GM18505 (cell line): ENCODE data around the gene MRPL41.
"Not testable (repeated sequence)": the region's sequence is repeated elsewhere in the genome, so short reads cannot be mapped to it uniquely, and the experiment has no call there.

Experiments
- ATAC-seq: cut with Tn5 transposase; IDR thresholded peaks from one replicate; pipeline ENCODE4 v1.9.1; 2021; ENCODE audit not compliant: unreplicated experiment
- POLR2A ChIP-seq: IDR thresholded peaks from 4 replicates; pipeline ENCODE4 v1.6.1; 2011; ENCODE audit warnings: borderline replicate concordance; ENCODE audit not compliant: insufficient read depth, insufficient read length; ENCODE audit errors: extremely low read depth

Gene MRPL41

DNA sequence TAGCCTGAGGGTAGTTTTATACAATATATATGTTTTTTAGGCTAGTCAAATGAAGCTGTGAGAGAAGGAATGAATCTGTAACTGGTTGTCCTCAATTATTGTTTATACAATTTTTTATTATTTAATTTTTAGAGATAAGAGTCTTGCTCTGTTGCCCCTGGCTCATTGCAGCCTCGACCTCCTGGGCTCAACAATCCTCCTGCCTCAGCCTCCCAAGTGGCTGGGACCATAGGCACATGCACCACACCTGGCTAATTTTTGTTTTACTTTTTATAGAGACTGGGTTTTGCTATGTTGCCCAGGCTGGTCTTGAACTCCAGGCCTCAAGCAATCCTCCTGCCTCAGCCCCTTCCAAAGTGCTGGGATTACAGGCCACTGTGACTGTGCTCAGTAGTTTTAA lies 2.7 kb downstream of the MRPL41 start:
- ATAC-seq = no peak
- no peak for TF ChIP-seq POLR2A

GRCh38 chr9:137555179-137555578 lies 3.5 kb downstream of the MRPL41 start:
- no peak for TF ChIP-seq POLR2A
- no peak for ATAC-seq

DNA sequence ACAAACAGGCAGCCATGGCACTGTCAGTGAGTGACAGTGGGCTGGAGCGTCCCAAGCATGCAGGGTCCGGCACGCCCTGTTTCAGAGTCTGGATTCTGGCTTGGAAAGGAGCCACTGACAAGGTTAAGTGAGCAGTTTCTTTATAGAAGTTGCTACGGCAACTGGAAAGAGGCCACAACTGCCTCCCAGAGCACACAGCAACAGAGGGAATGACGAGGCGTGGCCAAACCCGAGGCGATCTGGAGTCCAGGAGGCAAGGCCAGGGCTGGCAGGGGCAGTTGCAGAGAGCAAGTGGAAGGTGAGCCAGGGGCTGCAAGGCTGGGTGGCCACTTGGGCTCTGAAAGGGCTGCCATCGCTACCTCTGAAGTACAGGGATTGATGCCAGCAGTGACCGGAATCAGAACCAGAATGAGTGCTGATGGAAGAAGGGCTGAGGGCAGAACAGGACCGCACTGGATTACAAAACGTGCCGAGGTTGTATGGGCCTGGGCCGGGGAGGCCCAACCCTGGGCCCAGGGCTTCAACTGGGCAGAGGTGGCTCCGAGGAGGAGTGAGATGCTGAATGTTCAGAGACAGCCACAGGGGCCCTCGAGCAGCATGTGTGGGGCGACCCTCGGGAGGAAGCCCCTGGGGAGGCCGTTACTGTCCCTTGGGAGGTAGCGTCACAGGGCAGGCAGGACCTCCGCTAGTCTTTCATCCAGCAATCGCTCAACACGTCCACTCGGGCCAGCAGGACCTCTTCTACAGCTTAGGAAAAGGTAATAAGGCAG lies 4.6 kb downstream of the MRPL41 start:
- no peak for ATAC-seq
- TF ChIP-seq POLR2A = no peak

GRCh38 chr9:137558127-137558526 lies 6.4 kb downstream of the MRPL41 start:
- no peak for TF ChIP-seq POLR2A
- ATAC-seq = no peak

DNA sequence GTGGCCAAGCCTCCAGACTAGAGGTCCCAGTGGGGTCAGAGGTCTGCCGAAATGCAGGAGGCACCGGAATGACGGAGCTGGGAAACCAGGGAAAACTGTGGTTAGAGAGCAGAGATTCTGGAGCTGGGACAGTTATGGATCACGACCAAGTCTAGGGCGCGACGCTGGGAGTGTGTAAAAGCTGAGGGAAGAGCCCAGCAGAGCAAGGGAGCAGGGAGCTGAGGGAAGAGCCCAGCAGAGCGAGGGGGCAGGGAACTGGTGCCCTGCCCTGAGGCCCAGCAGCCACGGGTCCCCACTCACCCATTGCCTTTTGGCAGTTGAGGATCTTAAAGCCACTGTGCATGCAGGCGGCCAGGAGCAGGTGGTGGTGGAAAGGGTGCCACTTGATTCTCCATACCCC lies 12.5 kb downstream of the MRPL41 start:
- no peak for TF ChIP-seq POLR2A
- no peak for ATAC-seq

- ATAC-seq = no peak
- TF ChIP-seq POLR2A = no peak
Measured at GRCh38 chr9:137564817-137565411, 13.2 kb downstream of the MRPL41 start.

DNA sequence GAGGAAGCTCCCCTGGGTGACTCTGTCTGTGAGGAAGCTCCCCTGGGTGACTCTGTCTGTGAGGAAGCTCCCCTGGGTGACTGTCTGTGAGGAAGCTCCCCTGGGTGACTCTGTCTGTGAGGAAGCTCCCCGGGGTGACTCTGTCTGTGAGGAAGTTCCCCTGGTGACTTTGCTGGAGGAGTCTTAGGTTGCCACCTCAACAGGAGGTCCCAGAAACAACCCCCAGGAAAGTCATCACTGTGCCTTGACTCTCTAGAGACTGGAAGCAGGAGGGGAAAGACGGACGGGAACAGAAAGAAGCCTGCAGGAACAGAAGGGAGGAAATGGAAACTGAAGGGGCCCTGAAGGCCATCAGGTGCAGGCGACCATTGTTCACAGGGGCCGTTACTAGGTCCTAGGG lies 16.8 kb downstream of the MRPL41 start:
- ATAC-seq = not testable (repeated sequence)

- ATAC-seq = no peak
- no peak for TF ChIP-seq POLR2A
Measured at GRCh38 chr9:137569609-137570203, 18.0 kb downstream of the MRPL41 start.

- TF ChIP-seq POLR2A = no peak
- ATAC-seq = no peak
Measured at GRCh38 chr9:137570566-137570965, 18.9 kb downstream of the MRPL41 start.

DNA sequence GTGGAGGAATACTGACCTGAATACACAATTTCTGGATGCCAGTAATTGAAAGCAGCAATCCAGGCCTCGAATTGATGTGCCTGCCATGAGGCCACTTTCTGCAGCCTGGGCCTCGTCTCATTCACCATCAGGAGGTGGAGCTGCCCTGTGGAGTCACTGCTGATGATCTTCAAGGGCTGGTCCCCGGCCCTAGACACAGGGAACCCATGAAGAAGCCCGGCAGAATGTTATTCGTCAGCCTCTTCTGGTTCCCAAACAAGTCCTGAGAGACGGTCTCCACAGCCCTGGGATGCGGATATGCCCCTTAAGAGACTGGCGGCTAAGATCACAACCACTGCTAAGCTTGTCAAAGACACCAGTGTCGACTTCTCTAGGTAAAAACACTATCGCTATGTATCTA lies 22.5 kb downstream of the MRPL41 start:
- ATAC-seq = no peak
- TF ChIP-seq POLR2A = no peak

- no peak for TF ChIP-seq POLR2A
- ATAC-seq = no peak
Measured at GRCh38 chr9:137575364-137575715, 23.7 kb downstream of the MRPL41 start.

- no peak for TF ChIP-seq POLR2A
- no peak for ATAC-seq
Measured at GRCh38 chr9:137575716-137576411, 24.2 kb downstream of the MRPL41 start.

GRCh38 chr9:137578518-137579258 lies 27.0 kb downstream of the MRPL41 start, which contains the start of gene DPH7:
Gene DPH7, minus strand, starts transcription at chr9:137578925. Its CDS starts 148 bp downstream, at chr9:137578777.
- TF ChIP-seq POLR2A = peak; percentile 84

GRCh38 chr9:137579259-137579604 lies 27.6 kb downstream of the MRPL41 start:
- no peak for TF ChIP-seq POLR2A
- ATAC-seq = no peak

More at GRCh38 chr9:137578518-137579258, 27.0 kb downstream of the MRPL41 start, which contains the start of gene DPH7:
- peak; percentile 77 for ATAC-seq
